HG02885 (cell line): ENCODE results near the gene LRRTM1.

Experiments
- ATAC-seq: cut with Tn5 transposase; IDR thresholded peaks from one replicate; pipeline ENCODE4 v1.9.1; 2021; ENCODE audit warnings: mild to moderate bottlenecking; ENCODE audit not compliant: unreplicated experiment, poor library complexity

Gene LRRTM1

GRCh38 chr2:80303909-80304837 lies at the start of gene LRRTM1:
Gene LRRTM1, minus strand, starts transcription at chr2:80304752. Its CDS starts 933 bp downstream, at chr2:80303819.
- ATAC-seq, result no peak

GRCh38 chr2:80351231-80351630 lies 46.7 kb upstream of the LRRTM1 start:
- no peak for ATAC-seq

- ATAC-seq, result no peak
These were observed 44.4 kb upstream of the LRRTM1 start for GRCh38 chr2:80348953-80349352.

- ATAC-seq, result no peak
These were observed 43.5 kb upstream of the LRRTM1 start for GRCh38 chr2:80348078-80348477.

- ATAC-seq, result no peak
These were observed 35.5 kb upstream of the LRRTM1 start for GRCh38 chr2:80340022-80340421.

- ATAC-seq, result no peak
These were observed 34.2 kb upstream of the LRRTM1 start for GRCh38 chr2:80338794-80339193.

- no peak for ATAC-seq
These were observed 30.9 kb upstream of the LRRTM1 start for GRCh38 chr2:80335411-80335810.

GRCh38 chr2:80333886-80334285 lies 29.3 kb upstream of the LRRTM1 start:
- no peak for ATAC-seq

GRCh38 chr2:80330527-80331450 lies 26.2 kb upstream of the LRRTM1 start:
- ATAC-seq, result no peak

- ATAC-seq, result no peak
These were observed 24.9 kb upstream of the LRRTM1 start for GRCh38 chr2:80329491-80329890.

GRCh38 chr2:80328159-80328571 lies 23.6 kb upstream of the LRRTM1 start:
- no peak for ATAC-seq

GRCh38 chr2:80326861-80327260 lies 22.3 kb upstream of the LRRTM1 start:
- no peak for ATAC-seq

- ATAC-seq, result no peak
These were observed 21.7 kb upstream of the LRRTM1 start for GRCh38 chr2:80326214-80326613.

- no peak for ATAC-seq
These were observed 20.0 kb upstream of the LRRTM1 start for GRCh38 chr2:80324525-80324924.

GRCh38 chr2:80323610-80324009 lies 19.1 kb upstream of the LRRTM1 start:
- no peak for ATAC-seq

GRCh38 chr2:80322958-80323357 lies 18.4 kb upstream of the LRRTM1 start:
- no peak for ATAC-seq

- no peak for ATAC-seq
These were observed 17.9 kb upstream of the LRRTM1 start for GRCh38 chr2:80322311-80322920.

- no peak for ATAC-seq
These were observed 7.8 kb upstream of the LRRTM1 start for GRCh38 chr2:80312282-80312839.

GRCh38 chr2:80311304-80311703 lies 6.8 kb upstream of the LRRTM1 start:
- no peak for ATAC-seq
